Measurements from ENCODE around the gene RCC1. TPM values are rescaled to one million over a fixed set of nuclear protein-coding genes. Genes with fewer than 3 reads are reported as not detected.

Gene RCC1
- total RNA-seq, 1 experiment from 2014 or later, result 103 TPM

- TF ChIP-seq FOXP4 (CRISPR knock-in tag; IDR thresholded peaks at IDR 0.05) (no peak), CREM (CRISPR knock-in tag; IDR thresholded peaks at IDR 0.05) (no peak), FOXK1 (CRISPR knock-in tag; IDR thresholded peaks at IDR 0.05) (no peak), NFATC4 (CRISPR knock-in tag; IDR thresholded peaks at IDR 0.05) (no peak), SMAD4 (CRISPR knock-in tag; IDR thresholded peaks at IDR 0.05) (no peak), USF1 (CRISPR knock-in tag; IDR thresholded peaks at IDR 0.05) (no peak), E2F5 (CRISPR knock-in tag; IDR thresholded peaks at IDR 0.05) (no peak)
Observed at GRCh38 chr1:28456078-28456477, 49.8 kb upstream of the RCC1 start (continued).

- Mint-ChIP-seq H3K4me1 (peaks cover 14% of the 10 kb centered on the region), H3K27ac (0 out of 2 replicates have a peak overlapping the region, but pooled peaks have one; percentile 5), H3K9me3 (no peaks in the 10 kb centered on the region), H3K4me3 (no peak overlapping the region), H3K36me3 (peaks cover 16% of the 10 kb centered on the region), H3K27me3 (ENCODE audit: low read depth) (no peaks in the 10 kb centered on the region)
- TF ChIP-seq GABPB1 (CRISPR knock-in tag; IDR thresholded peaks at IDR 0.05) (no peak), ATF6 (CRISPR knock-in tag; IDR thresholded peaks at IDR 0.05) (no peak)
- CTCF ChIA-PET, result no interaction called here
- no peak for DNase-seq (ENCODE audit: low spot score)
- no peak for ATAC-seq
- POLR2A ChIA-PET, result no interaction called here
Observed at GRCh38 chr1:28457678-28458077, 48.2 kb upstream of the RCC1 start.

- TF ChIP-seq CREM (CRISPR knock-in tag; IDR thresholded peaks at IDR 0.05), result no peak
- no peak for TF ChIP-seq ZNF317 (CRISPR knock-in tag; IDR thresholded peaks at IDR 0.05; ENCODE audit: borderline replicate concordance, low read depth)
- no peak for TF ChIP-seq ATF6 (CRISPR knock-in tag; IDR thresholded peaks at IDR 0.05)
- TF ChIP-seq CBFB (CRISPR knock-in tag; IDR thresholded peaks at IDR 0.05; ENCODE audit: low read depth), result no peak
- no peak for TF ChIP-seq RELA (CRISPR knock-in tag; IDR thresholded peaks at IDR 0.05; ENCODE audit: borderline replicate concordance)
- DNase-seq (ENCODE audit: low spot score) (no peak), ATAC-seq (no peak)
- Mint-ChIP-seq H3K4me1 (peaks cover 14% of the 10 kb centered on the region), H3K36me3 (peaks cover 20% of the 10 kb centered on the region), H3K27ac (peak overlapping the region; percentile 40), H3K9me3 (no peaks in the 10 kb centered on the region), H3K4me3 (no peak overlapping the region), H3K27me3 (ENCODE audit: low read depth) (no peaks in the 10 kb centered on the region)
- ChIA-PET POLR2A (no interaction called here), CTCF (no interaction called here)
Observed at GRCh38 chr1:28458237-28459228, 47.3 kb upstream of the RCC1 start.
